HepG2 (cell line): ENCODE measurements around the gene SARS2. TPM values are rescaled to one million over a fixed set of nuclear protein-coding genes. Genes with fewer than 3 reads are reported as not detected.

Experiments
- ATAC-seq: fragments of 200-7000 bp; cut with Tn5 transposase; 3 replicates; pipeline ENCODE4 v1.9.1; 2020; ENCODE audit warnings: mild to moderate bottlenecking, moderate library complexity
- BruUV-seq: library from RNA; stranded (reverse); fragments of 400-500 nt; replicated peaks from 2 replicates; lab custom pipeline; 2021; lab: Mats Ljungman, UMichigan
- CTCF ChIA-PET: fragments of 300-600 bp; formaldehyde crosslinking; extraction: SDS; loops from one replicate; lab custom pipeline; 2021; ENCODE audit warnings: low total read pairs, inconsistent platforms, low intra/inter-chr PET ratio; lab: Yijun Ruan, JAX
- POLR2A ChIA-PET: fragments of 350-600 bp; sonication (Branson Sonifier 250); formaldehyde crosslinking; loops from one replicate; lab custom pipeline; 2020; ENCODE audit warnings: antibody characterized with exemption, inconsistent platforms; lab: Yijun Ruan, JAX
- DNase-seq: peaks from one replicate; pipeline ENCODE4 v3.0.0-alpha.2; 2015; ENCODE audit warnings: low spot score
- FAIRE-seq: peaks from 3 replicates; lab custom pipeline; 2011; peaks lifted over from hg19 to GRCh38; lab: Jason Lieb, UNC
- H2AFZ ChIP-seq: one replicate; pipeline ENCODE4 v1.6.1; 2011; ENCODE audit warnings: low read length, inconsistent platforms
- H3K27ac ChIP-seq: fragments of 300-600 bp; 3 replicates; pipeline ENCODE4 v1.8.0; 2011; ENCODE audit warnings: mixed run types, mild to moderate bottlenecking, mixed read lengths, low read length, inconsistent platforms; ENCODE audit not compliant: insufficient read depth; ENCODE audit errors: extremely low read length
- H3K27me3 ChIP-seq, 2 experiments: fragments of 200-600 bp in 1 of 2; 2 replicates in 1 of 2; 3 replicates in 1 of 2; pipeline versions ENCODE4 v1.6.0 to v1.8.0; 2011; ENCODE audit warnings: low read length in 2 of 2, mild to moderate bottlenecking in 2 of 2, moderate library complexity in 2 of 2, inconsistent platforms in 1 of 2; ENCODE audit not compliant: insufficient read depth in 2 of 2, control insufficient read depth in 1 of 2
- H3K36me3 ChIP-seq, 2 experiments: fragments of 200-600 bp in 1 of 2; replicated peaks in 1 of 2; 2 replicates in 1 of 2; 3 replicates in 1 of 2; pipeline versions ENCODE4 v1.5.1 to v1.8.0; 2011; ENCODE audit warnings: low read length in 2 of 2, inconsistent platforms in 1 of 2; ENCODE audit not compliant: insufficient read depth in 2 of 2, control insufficient read depth in 1 of 2
- H3K4me1 ChIP-seq: 2 replicates; pipeline ENCODE4 v1.5.1; 2012; ENCODE audit warnings: low read length, inconsistent platforms; ENCODE audit not compliant: insufficient read depth
- H3K4me2 ChIP-seq: 2 replicates; pipeline ENCODE4 v1.6.0; 2011; ENCODE audit warnings: low read depth, low read length, inconsistent platforms
- H3K4me3 ChIP-seq, 3 experiments: fragments of 200-600 bp in 1 of 3; sonication (generic), shearing (Covaris generic) in 1 of 3; replicated peaks in 1 of 3; 2 replicates each; pipeline ENCODE4 v1.5.1; 2011 to 2016; ENCODE audit warnings: low read length in 3 of 3, inconsistent platforms in 2 of 3, low read depth in 2 of 3, mild to moderate bottlenecking in 2 of 3, control low read depth in 1 of 3, mixed read lengths in 1 of 3; ENCODE audit not compliant: insufficient read depth in 1 of 3
- H3K79me2 ChIP-seq: one replicate; pipeline ENCODE4 v1.6.1; 2011; ENCODE audit warnings: low read length, inconsistent platforms; ENCODE audit not compliant: insufficient read depth
- H3K9ac ChIP-seq: 2 replicates; pipeline ENCODE4 v1.6.0; 2011; ENCODE audit warnings: mild to moderate bottlenecking, low read depth, low read length, inconsistent platforms; ENCODE audit not compliant: insufficient read depth
- H3K9me3 ChIP-seq: 2 replicates; pipeline ENCODE4 v1.5.1; 2012; ENCODE audit warnings: mild to moderate bottlenecking, low read length
- H4K20me1 ChIP-seq: 2 replicates; pipeline ENCODE4 v1.6.0; 2011; ENCODE audit warnings: inconsistent platforms, mild to moderate bottlenecking, low read length, moderate library complexity; ENCODE audit not compliant: insufficient read depth
- AFF4 ChIP-seq: sonication (generic); formaldehyde crosslinking; IDR thresholded peaks from 2 replicates; pipeline ENCODE4 v1.4.0; 2020; ENCODE audit warnings: missing genetic modification reagents
- HNRNPK ChIP-seq: fragments of 200-400 bp; formaldehyde crosslinking; IDR thresholded peaks from 2 replicates; pipeline ENCODE4 v1.6.1; 2018; ENCODE audit warnings: low read length, low read depth, moderate library complexity, mild to moderate bottlenecking; ENCODE audit not compliant: poor library complexity, severe bottlenecking
- MYNN ChIP-seq: sonication (generic); formaldehyde crosslinking; IDR thresholded peaks from 2 replicates; pipeline ENCODE4 v1.4.0; 2020; ENCODE audit warnings: mild to moderate bottlenecking, low read depth, missing genetic modification reagents
- NFRKB ChIP-seq: fragments of 450-650 bp; IDR thresholded peaks from 2 replicates; pipeline ENCODE4 v1.6.1; 2017
- NFYB ChIP-seq: sonication (generic); formaldehyde crosslinking; IDR thresholded peaks from 2 replicates; pipeline ENCODE4 v1.4.0; 2020; ENCODE audit warnings: missing genetic modification reagents
- THAP11 ChIP-seq: IDR thresholded peaks from 2 replicates; pipeline ENCODE4 v1.6.1; 2016; ENCODE audit warnings: missing biosample characterization, missing genetic modification reagents
- XRCC5 ChIP-seq: fragments of 200-400 bp; formaldehyde crosslinking; optimal IDR thresholded peaks from 2 replicates; pipeline ENCODE3; 2017; ENCODE audit warnings: mild to moderate bottlenecking, low read length
- ZNF747 ChIP-seq: sonication (generic); formaldehyde crosslinking; IDR thresholded peaks from 2 replicates; pipeline ENCODE4 v1.8.1; 2023; ENCODE audit warnings: missing genetic modification reagents, mild to moderate bottlenecking, borderline replicate concordance
- ZSCAN12 ChIP-seq: sonication (generic); formaldehyde crosslinking; IDR thresholded peaks from 2 replicates; pipeline ENCODE4 v1.9.0; 2021; ENCODE audit warnings: mild to moderate bottlenecking, missing genetic modification reagents
- WGBS: methylation state at CpG from one replicate; pipeline ENCODE4 v1.1.6; 2017; ENCODE audit warnings: low lambda C conversion rate; 5-methylcytosine and 5-hydroxymethylcytosine counted together
- in situ Hi-C: cut with HindIII; loops from 2 replicates; pipeline ENCODE4 v1.10.0; 2017; ENCODE audit warnings: low pct_unique_long_range_greater_than_20kb; ENCODE audit not compliant: extremely low pct_ligation_motif_present
- intact Hi-C: fragments of 100-400 bp; cut with micrococcal nuclease; formaldehyde crosslinking; loops from one replicate; pipeline ENCODE4 v1.10.0; 2022; ENCODE audit not compliant: unreplicated experiment
- polyA plus RNA-seq, 8 experiments: library from polyadenylated mRNA; depleted of rRNA in 3 of 8; stranded (reverse) in 7 of 8; unstranded in 1 of 8; fragments of >200 nt; fragmentation: Illumina TruSeq in 4 of 8; extraction: Trizol in 4 of 8; gene quantifications; 2 replicates each; pipeline versions ENCODE4 v1.2.1 to v1.2.3, GENCODE V29; 2011 to 2016; ENCODE audit warnings: low read depth in 4 of 8, missing spikeins in 1 of 8, mixed read lengths in 1 of 8; ENCODE audit not compliant: insufficient read depth in 1 of 8
- total RNA-seq, 5 experiments: library from RNA; depleted of rRNA; stranded (reverse); fragments of >200 nt; fragmentation: Illumina TruSeq; extraction: Trizol; gene quantifications; 2 replicates each; pipeline ENCODE4 v1.2.3, GENCODE V29; 2016; ENCODE audit warnings: low read depth in 1 of 5

The SARS2 gene
- total and polyA plus RNA-seq, 2 of the 13 experiments (the other 11 are each of a cell fraction or from before 2014, with no cell fraction given): 40.0 to 48.6 TPM

GRCh38 chr19:38911388-38912001 lies 19.1 kb downstream of the SARS2 start:
- no peaks in the 10 kb centered on the region for H4K20me1 ChIP-seq
- H2AFZ ChIP-seq: no peak overlapping the region
- no peaks in the 10 kb centered on the region for H3K27me3 ChIP-seq
- intact Hi-C loops (no loop called here), in situ Hi-C loops (loop anchor here (25.0 kb wide), 1 partner anchor 174 kb away; the partner anchor contains the start of gene CAPN12)
- no peaks in the 10 kb centered on the region for H3K79me2 ChIP-seq
- DNase-seq (no peak), ATAC-seq (peak; percentile 19), FAIRE-seq (no peak)
- ChIA-PET CTCF (no interaction called here), POLR2A (no interaction called here)
- TF ChIP-seq HNRNPK: no peak
- TF ChIP-seq XRCC5: no peak
- TF ChIP-seq ZNF747: no peak
- no peak for TF ChIP-seq MYNN (CRISPR knock-in tag)
- TF ChIP-seq NFRKB: no peak
- no peak for TF ChIP-seq NFYB (CRISPR knock-in tag)
- TF ChIP-seq THAP11 (CRISPR knock-in tag): no peak
- TF ChIP-seq AFF4 (CRISPR knock-in tag): no peak
- TF ChIP-seq ZSCAN12 (CRISPR knock-in tag): no peak
- no peak overlapping the region for H3K4me3 ChIP-seq
- no peaks in the 10 kb centered on the region for H3K4me1 ChIP-seq
- H3K9ac ChIP-seq: no peak overlapping the region
- 57% methylated on average over 5 of the region's 16 CpGs for WGBS
- BruUV-seq: no TSS peak
- H3K4me2 ChIP-seq: no peak overlapping the region
- no peaks in the 10 kb centered on the region for H3K9me3 ChIP-seq
- H3K27ac ChIP-seq: no peak overlapping the region
- no peaks in the 10 kb centered on the region for H3K36me3 ChIP-seq
